NCI-H2081 treated with DMSO at 0.1 percent for 48 hours (cell line): ENCODE results near the gene HMGXB3.
"Not testable (repeated sequence)": the region's sequence is repeated elsewhere in the genome, so short reads cannot be mapped to it uniquely, and the experiment has no call there.

Experiments
- DNase-seq: peaks from one replicate; lab custom pipeline; 2025; lab: John Stamatoyannopoulos, UW

Gene HMGXB3

DNA sequence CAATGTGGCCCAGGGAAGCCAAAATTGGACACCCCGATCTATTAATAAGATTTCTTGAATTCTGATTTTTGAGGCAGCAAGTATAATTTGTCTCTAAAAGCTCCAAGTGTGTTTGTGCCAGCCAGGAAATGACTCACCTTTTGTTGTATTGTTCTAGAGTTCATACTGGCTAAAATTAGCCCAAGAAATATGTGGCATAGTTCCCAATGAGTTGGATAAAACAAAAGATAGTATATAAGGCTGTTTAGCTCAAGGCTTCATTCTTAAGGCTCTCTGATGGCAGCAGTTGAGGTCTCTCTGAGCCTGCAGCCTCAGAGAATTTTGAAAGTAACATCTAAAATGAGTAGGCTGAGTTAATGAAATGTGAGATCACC lies 21.6 kb downstream of the HMGXB3 start:
- no peak for DNase-seq

DNA sequence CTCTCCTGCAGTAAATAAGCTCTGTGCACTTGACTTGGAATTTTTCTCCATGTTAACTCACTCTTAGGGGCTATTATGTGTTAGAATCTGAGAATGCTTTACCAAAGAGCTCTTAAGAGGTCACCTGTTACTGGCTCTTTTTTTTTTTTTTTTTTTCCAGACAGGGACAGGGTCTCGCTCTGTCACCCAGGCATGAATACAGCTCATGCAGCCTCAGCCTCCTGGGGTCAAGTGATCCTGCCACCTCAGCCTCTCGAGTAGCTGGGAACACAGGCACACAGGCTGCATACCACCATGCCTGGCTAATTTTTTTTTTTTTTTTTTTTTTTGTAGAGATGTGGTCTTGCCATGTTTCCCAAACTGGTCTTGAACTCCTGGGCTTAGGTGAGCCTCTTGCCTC lies 22.1 kb downstream of the HMGXB3 start:
- no peak for DNase-seq

DNA sequence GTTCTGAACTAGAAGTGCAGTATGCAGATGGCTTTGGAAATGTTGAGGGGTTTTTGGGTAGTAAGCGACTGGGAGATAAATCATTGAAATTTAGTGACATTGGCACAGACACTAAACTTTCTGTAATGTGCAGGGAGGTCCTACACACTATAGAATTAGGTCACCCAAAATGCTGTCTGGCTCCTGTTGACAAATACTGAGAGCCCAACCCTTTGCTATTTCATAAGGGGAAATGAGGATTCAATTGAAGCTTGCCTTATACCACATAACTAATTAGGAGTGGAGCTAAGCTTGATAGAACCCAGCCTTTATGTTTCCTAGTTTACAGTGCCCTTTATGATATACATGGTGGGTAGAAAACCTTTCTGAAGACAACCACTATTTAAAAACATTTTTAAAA lies 22.6 kb downstream of the HMGXB3 start:
- no peak for DNase-seq

DNA sequence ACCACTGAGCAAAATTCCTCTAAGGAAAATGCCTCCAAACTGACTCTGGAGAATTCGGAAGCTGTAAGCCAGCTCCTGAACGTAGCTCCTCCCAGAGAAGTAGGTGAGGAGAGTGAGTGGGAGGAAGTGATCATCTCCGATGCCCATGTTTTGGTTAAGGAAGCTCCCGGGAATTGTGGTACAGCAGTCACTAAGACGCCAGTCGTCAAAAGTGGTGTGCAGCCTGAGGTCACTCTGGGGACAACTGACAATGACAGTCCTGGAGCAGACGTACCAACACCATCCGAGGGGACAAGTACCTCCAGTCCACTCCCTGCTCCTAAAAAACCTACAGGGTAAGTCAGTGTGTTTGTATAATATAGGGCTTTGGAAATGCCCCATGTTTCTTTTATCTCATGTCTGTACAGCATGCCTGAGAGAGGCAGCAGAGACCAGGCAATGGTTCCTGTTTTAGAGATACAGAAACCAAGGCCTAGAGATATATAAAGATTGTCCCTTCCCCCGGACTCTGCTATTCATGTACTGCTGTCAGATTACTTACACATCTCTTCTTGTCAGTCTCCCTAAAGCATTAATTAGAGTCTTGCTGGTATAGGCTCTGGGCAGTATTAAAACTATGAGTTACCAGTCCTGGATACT lies 23.9 kb downstream of the HMGXB3 start:
- DNase-seq: no peak

DNA sequence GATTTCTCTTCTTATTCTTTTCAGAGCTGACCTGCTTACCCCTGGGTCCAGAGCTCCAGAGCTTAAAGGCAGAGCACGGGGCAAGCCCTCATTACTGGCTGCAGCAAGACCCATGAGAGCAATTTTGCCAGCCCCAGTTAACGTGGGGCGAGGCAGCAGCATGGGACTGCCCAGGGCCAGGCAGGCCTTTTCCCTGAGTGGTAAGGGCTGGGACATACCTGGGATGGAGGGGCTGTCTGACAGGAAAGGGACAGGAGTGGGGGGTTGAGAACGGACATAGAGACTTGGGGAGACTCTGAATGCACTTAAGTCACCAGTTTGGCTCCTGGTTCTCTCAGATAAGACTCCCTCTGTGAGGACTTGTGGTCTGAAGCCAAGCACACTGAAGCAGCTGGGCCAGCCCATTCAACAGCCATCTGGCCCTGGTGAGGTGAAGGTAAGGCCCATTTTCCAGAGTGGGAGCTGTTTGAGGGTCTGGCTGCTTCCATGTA lies 26.2 kb downstream of the HMGXB3 start:
- DNase-seq: no peak

DNA sequence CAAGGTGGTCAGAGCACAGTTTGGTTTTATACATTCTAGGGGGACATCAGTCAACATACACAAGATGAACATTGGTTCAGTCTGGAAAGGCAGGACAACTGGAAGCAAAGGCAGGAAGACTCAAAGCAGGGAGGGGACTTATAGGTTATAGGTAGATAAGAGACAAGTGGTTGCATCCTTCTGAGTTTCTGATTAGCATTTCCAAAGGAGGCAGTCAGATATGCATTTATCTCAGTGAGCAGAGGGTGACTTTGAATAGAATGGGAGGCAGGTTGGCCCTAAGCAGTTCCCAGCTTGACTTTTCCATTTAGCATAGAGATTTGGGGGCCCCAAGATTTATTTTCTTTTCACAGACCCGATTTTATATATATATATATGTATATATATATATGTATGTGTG lies 27.5 kb downstream of the HMGXB3 start:
- DNase-seq: not testable (repeated sequence)

DNA sequence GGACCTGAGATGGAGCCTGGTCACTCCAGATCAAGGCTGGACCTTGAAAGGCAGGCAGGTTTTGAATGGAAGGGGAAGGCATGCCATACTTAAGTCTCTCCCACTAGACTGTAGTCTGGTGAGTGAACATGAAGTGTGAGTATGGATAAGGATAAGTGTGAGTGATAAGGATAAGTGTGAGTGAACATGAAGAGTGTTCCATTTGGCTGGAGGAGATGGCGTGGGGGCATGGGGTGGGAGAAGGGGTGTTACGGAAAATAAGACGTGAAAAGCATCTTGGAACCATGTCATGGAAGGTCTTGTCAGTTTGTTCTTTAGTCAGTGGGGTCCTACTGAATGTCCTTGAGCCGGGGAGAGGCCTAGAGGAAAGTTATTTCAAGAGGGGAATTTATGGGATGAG lies 32.8 kb downstream of the HMGXB3 start:
- no peak for DNase-seq

DNA sequence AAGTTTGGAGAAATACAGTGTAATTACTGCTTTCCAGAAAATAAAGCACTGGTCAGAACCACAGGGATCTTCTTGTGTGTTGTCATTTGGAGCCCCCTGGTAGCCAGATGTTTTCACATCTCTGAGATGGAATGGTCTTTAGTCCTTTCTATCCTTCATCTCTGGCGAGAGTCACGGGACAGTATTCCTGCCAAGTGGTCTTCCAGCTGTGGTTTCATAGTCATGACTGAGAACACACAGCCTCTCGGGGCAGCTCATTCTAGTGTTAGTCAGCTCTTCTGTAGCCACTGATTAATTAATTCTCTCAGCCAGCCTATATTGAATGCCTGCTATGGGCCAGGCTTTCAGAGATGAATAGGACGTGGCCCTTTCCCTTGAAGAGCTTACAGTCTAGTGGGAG lies 34.1 kb downstream of the HMGXB3 start:
- DNase-seq: no peak

DNA sequence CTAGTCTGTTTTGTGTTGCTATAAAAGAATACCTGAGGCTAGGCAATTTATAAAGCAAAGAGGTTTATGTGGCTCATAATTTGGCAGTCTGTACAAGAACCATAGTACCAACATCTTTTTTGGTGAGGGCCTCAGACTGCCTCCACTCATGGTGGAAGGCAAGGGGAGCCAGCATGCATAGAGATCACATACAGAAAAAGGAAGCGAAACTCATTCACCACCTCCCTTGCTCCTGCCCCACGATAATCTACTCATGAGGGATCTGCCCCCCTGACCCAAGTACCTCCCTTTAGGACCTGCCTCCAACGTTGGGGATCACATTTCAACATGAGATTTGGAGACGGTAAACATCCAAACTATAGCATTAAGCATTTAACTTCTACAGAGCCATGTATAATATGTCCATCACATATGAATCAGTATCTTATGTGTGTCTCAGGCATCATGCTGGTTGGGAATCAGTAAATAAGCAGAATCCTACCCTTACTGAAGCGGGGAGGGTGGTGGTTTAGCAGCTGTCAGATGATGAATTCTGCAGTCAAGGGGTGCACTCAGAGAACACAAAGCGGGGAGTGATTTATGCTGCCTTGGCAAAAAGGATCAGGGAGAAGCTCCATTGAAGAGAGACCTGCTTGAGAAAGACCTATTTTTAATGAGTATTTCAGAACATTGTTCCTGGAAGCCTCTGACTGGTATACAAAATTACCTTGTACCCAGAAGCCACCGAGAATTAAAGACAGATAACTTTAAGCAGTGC lies 34.8 kb downstream of the HMGXB3 start:
- no peak for DNase-seq

DNA sequence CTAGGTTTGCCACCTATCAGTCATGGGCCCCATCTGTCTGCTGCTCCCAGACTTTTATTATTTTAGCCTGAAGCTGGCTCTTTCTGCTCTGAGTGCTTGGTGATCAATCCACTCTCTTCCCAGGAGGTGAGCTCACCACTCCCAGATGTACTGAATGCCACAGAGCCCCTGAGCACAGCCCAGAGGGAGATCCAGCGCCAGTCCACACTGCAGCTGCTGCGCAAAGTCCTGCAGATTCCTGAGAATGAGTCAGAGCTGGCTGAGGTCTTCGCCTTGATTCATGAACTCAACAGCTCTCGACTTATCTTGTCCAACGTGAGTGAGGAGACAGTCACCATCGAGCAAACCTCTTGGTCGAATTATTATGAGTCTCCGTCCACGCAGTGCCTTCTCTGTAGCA lies 36.0 kb downstream of the HMGXB3 start:
- DNase-seq: no peak

DNA sequence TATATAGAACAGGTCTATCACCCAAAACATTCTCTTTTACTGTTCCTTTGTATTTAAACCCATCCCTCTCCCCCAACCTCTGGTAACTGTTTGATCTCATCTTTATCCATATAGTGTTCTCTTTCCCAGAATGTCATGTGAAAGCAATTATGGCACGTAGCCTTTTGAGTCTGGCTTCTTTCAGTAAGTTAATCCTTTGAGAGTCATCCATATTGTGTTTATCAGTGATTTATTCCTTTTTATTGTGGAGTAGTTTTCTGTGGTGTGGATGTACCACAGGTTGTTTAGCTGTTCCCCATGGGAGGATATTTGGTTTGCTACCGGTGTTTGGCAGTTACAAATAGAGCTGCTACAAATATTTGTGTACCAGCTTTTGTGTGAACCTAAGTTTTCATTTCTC lies 38.0 kb downstream of the HMGXB3 start:
- no peak for DNase-seq

DNA sequence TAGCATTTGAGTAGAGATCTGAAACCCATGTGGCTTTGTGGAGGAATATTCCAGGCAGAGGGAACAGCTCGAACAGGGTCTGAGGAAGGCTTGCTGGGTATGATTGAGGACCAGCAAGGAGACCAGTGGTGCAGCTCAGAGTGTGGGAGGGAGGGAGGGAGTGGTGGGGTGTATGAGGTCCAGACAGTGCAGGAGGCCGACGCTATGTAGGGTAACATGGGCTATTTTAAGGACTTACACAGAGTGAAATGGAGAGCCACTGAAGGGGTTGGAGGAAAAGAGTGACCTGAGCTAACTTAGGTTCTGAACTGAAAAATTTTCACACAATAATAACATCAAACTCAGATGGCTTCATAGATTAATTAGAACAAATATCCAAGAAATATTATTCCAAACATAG lies 41.9 kb downstream of the HMGXB3 start:
- DNase-seq: no peak

DNA sequence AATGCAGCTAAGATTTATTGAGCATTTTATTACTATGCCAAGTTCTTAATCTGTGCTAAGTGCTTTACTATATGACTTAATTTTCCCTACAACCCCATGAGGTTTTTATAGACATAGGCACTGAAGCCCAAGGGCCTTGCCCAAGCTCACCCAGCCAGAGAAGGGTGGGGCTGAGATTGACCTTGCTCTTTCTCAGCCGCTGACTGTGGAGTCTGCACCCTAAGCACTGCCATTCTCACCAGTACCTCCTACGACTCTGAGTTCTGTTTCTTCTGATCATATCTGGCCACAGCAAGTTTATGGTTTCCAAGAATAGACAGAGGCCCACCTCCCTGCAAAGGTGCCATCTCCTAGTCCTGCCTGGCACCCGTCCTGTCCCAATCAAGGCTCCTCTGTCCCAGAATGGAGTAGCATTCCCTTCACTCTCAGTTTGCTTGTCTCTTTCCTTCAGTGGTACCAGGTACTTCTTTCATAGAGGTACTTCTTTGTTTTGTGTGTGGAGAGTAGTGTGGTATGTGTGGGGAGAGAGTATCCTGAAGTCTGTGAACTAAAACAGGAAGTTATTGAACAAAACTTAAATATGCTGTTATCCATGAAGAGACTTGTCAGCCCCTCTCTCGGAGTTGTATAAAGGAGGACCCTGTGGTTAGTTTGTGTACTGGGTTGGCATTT lies 43.3 kb downstream of the HMGXB3 start:
- no peak for DNase-seq

DNA sequence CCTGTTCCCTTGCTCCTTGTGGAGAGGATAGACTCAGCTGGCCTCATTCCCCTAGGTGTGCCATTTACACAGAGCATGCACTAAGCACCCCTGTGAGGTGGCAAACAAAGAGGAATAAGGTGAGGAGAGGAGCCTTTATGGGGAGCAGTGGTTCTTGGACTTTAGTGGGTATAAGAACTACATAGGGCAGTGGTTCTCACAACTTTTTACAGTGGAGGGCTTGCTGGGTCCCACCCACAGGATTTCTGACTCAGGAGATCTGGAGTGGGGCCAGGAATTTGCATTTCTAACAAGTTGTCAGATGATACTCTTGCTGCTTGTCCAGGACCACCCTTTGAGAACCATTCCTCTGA lies 43.8 kb downstream of the HMGXB3 start:
- no peak for DNase-seq

DNA sequence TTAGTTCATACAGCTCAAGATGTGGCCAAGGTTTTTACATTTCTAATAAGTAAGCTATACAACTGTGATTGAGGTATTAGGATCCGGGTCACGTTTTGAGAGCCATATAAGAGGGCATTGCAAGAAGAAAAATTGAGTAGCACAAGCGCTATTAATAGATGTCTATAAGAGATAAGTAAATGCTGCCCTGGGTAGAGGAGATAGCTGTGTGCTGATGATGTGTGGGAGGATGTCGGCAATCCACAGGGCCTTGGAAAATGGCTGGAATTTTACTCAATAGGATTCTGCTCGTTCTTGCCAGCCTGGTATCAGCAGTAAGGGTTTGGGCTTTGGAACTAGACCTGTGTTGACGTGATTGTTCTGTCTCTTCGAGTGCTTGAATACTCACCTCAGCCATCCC lies 44.2 kb downstream of the HMGXB3 start:
- no peak for DNase-seq

DNA sequence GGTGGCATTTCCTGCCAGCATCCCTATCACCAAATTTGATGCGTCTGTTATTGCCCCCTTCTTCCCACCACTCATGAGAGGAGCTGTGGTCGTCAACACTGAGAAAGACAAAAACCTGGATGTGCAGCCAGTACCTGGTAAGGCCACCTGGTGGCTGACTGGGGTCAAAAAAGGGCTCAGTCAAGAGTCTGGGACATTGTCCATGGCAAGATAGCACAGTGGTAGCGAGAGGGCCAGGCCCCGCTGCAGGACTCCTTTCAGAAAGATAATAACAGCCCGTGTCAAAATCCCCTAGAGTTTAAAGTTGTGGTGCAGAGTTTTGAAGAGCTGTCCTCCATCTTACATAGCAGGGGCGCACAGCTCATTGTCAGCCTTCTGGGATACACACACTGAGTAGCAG lies 45.0 kb downstream of the HMGXB3 start:
- DNase-seq: no peak

DNA sequence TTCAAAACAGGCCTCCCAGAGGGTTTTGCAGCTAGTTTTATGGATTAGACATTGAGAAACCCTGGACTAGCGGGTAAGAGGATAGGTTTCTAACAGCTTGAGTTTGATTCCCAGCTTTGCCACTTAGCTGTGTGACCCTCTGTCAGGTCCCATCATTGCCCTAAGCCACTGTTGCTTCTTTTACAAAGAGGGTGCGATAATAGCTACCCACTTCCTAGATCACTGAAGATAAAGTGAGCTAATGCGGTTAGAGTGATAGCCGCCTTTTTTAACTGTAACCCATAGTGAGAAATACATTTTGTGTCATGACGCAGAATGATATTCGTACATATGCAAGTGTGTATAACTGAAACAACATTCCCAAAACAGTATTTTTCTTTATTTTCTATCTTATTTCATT lies 45.5 kb downstream of the HMGXB3 start:
- no peak for DNase-seq

DNA sequence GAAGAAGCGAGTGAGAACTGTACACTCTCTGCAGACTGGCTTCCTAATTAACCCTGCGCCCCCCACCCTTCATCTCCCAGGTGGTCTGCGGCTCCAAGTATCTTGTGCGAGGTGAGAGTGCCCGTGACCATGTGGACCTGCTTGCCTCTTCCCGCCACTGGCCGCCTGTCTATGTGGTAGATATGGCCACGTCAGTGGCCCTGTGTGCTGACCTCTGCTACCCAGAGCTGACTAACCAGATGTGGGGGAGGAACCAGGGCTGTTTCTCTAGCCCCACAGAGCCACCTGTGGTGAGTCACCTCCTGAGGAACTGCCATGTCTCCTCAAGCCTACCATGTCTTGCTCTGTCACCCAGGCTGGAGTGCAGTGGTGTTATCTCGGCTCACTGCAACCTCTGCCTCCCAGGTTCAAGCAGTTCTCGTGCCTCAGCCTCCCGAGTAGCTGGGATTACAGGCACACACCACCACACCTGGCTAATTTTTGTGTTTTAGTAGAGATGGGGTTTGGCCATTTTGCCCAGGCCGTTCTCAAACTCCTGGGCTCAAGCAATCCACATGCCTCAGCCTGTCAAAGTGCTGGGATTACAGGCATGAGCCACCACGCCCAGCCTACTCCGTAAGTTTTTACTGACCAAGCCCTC lies 49.8 kb downstream of the HMGXB3 start:
- not testable (repeated sequence) for DNase-seq

DNA sequence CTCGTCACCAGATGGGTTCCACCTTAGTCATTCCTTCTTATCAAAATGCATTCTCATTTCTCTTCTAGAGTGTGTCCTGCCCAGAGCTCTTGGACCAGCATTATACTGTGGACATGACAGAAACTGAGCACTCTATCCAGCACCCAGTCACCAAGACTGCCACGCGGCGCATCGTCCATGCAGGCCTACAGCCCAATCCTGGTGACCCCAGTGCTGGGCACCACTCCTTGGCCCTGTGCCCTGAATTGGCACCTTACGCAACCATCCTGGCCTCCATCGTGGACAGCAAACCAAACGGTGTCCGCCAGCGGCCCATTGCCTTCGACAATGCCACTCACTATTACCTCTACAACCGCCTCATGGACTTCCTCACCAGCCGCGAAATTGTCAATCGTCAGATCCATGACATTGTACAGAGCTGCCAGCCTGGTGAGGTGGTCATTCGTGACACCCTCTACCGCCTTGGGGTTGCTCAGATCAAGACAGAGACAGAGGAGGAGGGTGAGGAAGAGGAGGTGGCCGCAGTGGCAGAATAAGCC lies 51.2 kb downstream of the HMGXB3 start:
- no peak for DNase-seq

DNA sequence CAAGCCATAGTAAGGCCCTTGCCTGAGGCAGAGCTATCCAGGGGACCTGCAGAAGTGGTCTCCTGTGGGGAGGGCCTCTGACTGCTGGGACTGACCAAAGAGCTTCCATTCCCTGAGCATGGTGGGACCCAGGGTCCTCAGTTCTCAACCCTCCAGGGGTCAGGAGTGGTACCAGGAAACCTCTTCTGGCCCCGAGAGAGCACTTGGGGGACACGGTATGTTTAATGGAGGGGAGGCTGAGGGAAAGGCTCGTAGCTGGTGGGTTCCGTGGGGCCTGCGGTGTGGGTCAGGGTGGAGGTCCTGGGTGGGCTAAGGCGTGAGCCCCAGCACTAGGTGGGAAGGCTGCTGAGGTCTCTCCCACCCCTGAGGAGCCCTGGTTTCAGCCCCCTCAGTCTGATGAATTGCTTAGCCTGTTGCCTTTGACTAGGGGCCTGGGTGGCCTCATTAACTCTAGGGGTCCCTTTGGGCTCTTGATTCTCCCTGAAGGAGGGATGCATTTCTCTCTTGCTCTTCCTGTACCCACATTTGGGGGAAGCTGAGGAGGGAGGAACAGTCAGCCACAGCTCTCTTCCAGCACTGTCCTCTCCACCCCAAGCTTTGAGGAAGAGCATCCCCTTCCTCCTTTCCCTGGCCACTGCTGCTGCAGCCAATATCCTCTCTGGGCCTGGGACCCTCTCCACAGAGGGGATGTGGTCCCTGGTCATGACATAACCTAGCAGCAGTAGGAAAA lies 51.9 kb downstream of the HMGXB3 start:
- DNase-seq: no peak

DNA sequence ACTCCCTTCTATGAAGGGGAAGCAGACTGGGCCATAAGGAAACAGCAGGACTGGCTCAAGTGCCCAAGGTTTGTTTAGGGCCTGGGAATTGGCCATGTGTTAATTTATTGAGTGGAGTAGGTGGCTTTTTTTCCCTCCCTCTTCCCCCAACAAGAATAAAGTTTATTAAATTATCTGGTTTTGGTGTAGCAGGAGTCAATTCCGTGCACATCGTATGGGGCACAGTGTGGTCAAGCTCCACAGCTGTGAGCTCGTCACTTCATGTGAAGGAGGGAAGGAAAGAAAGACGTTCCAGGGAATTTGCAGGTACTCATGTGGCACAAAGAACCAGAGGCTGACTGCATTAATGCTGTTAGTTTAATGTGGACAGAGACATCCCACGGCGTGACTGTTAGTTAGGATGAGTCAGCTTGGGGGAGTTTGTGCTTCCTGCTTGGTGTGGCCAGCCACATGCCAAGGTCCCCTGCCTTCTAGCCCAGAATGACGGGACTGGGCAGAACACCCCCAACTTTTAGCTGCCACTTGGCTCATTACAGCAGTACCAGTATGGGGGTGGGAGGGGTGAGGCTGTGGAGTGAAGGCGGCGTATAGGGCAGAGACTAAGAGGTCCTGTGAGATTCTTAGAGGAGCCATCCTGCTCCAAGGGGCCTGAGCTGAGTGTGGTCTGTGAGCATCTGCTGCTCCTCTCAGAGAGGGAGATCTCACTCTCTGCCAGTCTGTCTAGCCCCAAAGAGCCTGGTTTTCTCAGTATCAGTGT lies 52.6 kb downstream of the HMGXB3 start:
- no peak for DNase-seq
